Stimulated activated naive CD4-positive, alpha-beta T cell treated with Interleukin-2 at 50 U/mL for 16 hours (primary cell): Measurements from ENCODE around the gene PRTFDC1.
"Not testable (repeated sequence)": the region's sequence is repeated elsewhere in the genome, so short reads cannot be mapped to it uniquely, and the experiment has no call there.

Source experiments
- DNase-seq: peaks from one replicate; lab custom pipeline; 2025; lab: John Stamatoyannopoulos, UW

The PRTFDC1 gene

GRCh38 chr10:24965051-24965450 is 12.6 kb upstream of the PRTFDC1 start:
- no peak for DNase-seq

GRCh38 chr10:24963521-24964041 is 11.2 kb upstream of the PRTFDC1 start:
- DNase-seq = no peak

GRCh38 chr10:24962995-24963394 is 10.6 kb upstream of the PRTFDC1 start:
- DNase-seq = no peak

- no peak for DNase-seq
These were observed 9.2 kb upstream of the PRTFDC1 start for GRCh38 chr10:24961582-24961981.

GRCh38 chr10:24959382-24959730 is 7.0 kb upstream of the PRTFDC1 start:
- DNase-seq = no peak

- no peak for DNase-seq
These were observed 6.4 kb upstream of the PRTFDC1 start for GRCh38 chr10:24958721-24959381.

GRCh38 chr10:24958091-24958720 is 5.8 kb upstream of the PRTFDC1 start:
- DNase-seq = no peak

- DNase-seq = not testable (repeated sequence)
These were observed 5.2 kb upstream of the PRTFDC1 start for GRCh38 chr10:24957624-24958051.

GRCh38 chr10:24953675-24954074 is 1.3 kb upstream of the PRTFDC1 start:
- DNase-seq = no peak

- peak; percentile 30 for DNase-seq
These were observed 570 bp upstream of the PRTFDC1 start for GRCh38 chr10:24952707-24953645.

GRCh38 chr10:24951201-24952142 is 934 bp downstream of the PRTFDC1 start:
- DNase-seq = no peak

GRCh38 chr10:24950439-24950838 is 2.0 kb downstream of the PRTFDC1 start:
- no peak for DNase-seq

GRCh38 chr10:24949616-24950015 is 2.8 kb downstream of the PRTFDC1 start:
- DNase-seq = no peak

- DNase-seq = no peak
These were observed 4.9 kb downstream of the PRTFDC1 start for GRCh38 chr10:24947304-24948097.

- no peak for DNase-seq
These were observed 7.7 kb downstream of the PRTFDC1 start for GRCh38 chr10:24944512-24945255.

GRCh38 chr10:24938525-24938924 is 13.9 kb downstream of the PRTFDC1 start:
- DNase-seq = no peak

GRCh38 chr10:24938076-24938475 is 14.3 kb downstream of the PRTFDC1 start:
- no peak for DNase-seq

GRCh38 chr10:24935504-24936292 is 16.7 kb downstream of the PRTFDC1 start:
- no peak for DNase-seq

- DNase-seq = no peak
These were observed 21.2 kb downstream of the PRTFDC1 start for GRCh38 chr10:24931236-24931635.
